K562 (cell line): ENCODE results near the gene MALRD1. TPM values are rescaled to one million over a fixed set of nuclear protein-coding genes. Genes with fewer than 3 reads are reported as not detected.

Experiments
- ATAC-seq: fragments of 200-7000 bp; cut with Tn5 transposase; 3 replicates; pipeline ENCODE4 v1.9.1; 2020; ENCODE audit warnings: moderate library complexity
- BruUV-seq: library from RNA; stranded (reverse); fragments of 400-500 nt; replicated peaks from 2 replicates; lab custom pipeline; 2021; lab: Mats Ljungman, UMichigan
- CTCF ChIA-PET: fragments of 300-600 bp; formaldehyde crosslinking; extraction: SDS; loops from one replicate; lab custom pipeline; 2021; ENCODE audit warnings: low intra/inter-chr PET ratio; lab: Yijun Ruan, JAX
- POLR2A ChIA-PET: fragments of 300-600, 350-650 bp; sonication (Branson Sonifier 250); formaldehyde crosslinking; extraction: SDS; loops from one replicate; lab custom pipeline; 2021; ENCODE audit warnings: antibody characterized with exemption, inconsistent platforms; lab: Yijun Ruan, JAX
- DNase-seq, 4 experiments: peaks; one replicate each; pipeline versions ENCODE4 v3.0.0 to v3.0.0-alpha.2; 2011 to 2018; ENCODE audit warnings: low spot score in 3 of 4, mixed read lengths in 3 of 4; ENCODE audit errors: extremely low read depth in 1 of 4
- FAIRE-seq: peaks from 2 replicates; lab custom pipeline; 2011; peaks lifted over from hg19 to GRCh38; lab: Jason Lieb, UNC
- H2AFZ ChIP-seq: 2 replicates; pipeline ENCODE4 v1.6.0; 2011; ENCODE audit warnings: low read depth, low read length, control low read depth, inconsistent platforms
- H3K27ac ChIP-seq: fragments of 200-600 bp; 3 replicates; pipeline ENCODE4 v1.8.0; 2011; ENCODE audit warnings: low read depth, mild to moderate bottlenecking, control low read depth, inconsistent platforms, low read length, moderate library complexity, mixed read lengths; ENCODE audit errors: extremely low read depth
- H3K27me3 ChIP-seq, 2 experiments: fragments of 300-600 bp in 1 of 2; 2 replicates in 1 of 2; 3 replicates in 1 of 2; pipeline versions ENCODE4 v1.6.0 to v1.8.0; 2011; ENCODE audit warnings: inconsistent platforms in 2 of 2, low read length in 2 of 2, mild to moderate bottlenecking in 1 of 2, mixed read lengths in 1 of 2, moderate library complexity in 1 of 2; ENCODE audit not compliant: control insufficient read depth in 2 of 2, insufficient read depth in 2 of 2
- H3K36me3 ChIP-seq: fragments of 300-600 bp; 3 replicates; pipeline ENCODE4 v1.8.0; 2011; ENCODE audit warnings: mild to moderate bottlenecking, low read length, inconsistent platforms; ENCODE audit not compliant: control insufficient read depth, insufficient read depth
- H3K4me1 ChIP-seq, 2 experiments: fragments of 200-600 bp in 1 of 2; replicated peaks in 1 of 2; 2 replicates in 1 of 2; 3 replicates in 1 of 2; pipeline versions ENCODE4 v1.5.1 to v1.8.0; 2011; ENCODE audit warnings: inconsistent platforms in 2 of 2, low read length in 2 of 2, mild to moderate bottlenecking in 1 of 2, mixed read lengths in 1 of 2, moderate library complexity in 1 of 2; ENCODE audit not compliant: control insufficient read depth in 2 of 2, insufficient read depth in 2 of 2
- H3K4me2 ChIP-seq: 2 replicates; pipeline ENCODE4 v1.6.1; 2011; ENCODE audit warnings: low read length, control low read depth, inconsistent platforms, mixed read lengths; ENCODE audit not compliant: insufficient read depth
- H3K4me3 ChIP-seq: fragments of 200-600 bp; sonication (generic), shearing (Covaris generic); 2 replicates; pipeline ENCODE4 v1.5.1; 2016; ENCODE audit warnings: control low read depth, inconsistent platforms
- H3K79me2 ChIP-seq: fragments of 200-600 bp; 3 replicates; pipeline ENCODE4 v1.8.0; 2011; ENCODE audit warnings: low read length, inconsistent platforms; ENCODE audit not compliant: control insufficient read depth, insufficient read depth
- H3K9ac ChIP-seq, 2 experiments: 2 replicates each; pipeline versions ENCODE4 v1.6.0 to v1.6.1; 2011; ENCODE audit warnings: low read depth in 2 of 2, low read length in 2 of 2, control low read depth in 1 of 2, inconsistent platforms in 1 of 2, mild to moderate bottlenecking in 1 of 2, mixed read lengths in 1 of 2; ENCODE audit not compliant: insufficient read depth in 1 of 2
- H3K9me1 ChIP-seq: one replicate; pipeline ENCODE4 v1.6.0; 2011; ENCODE audit warnings: inconsistent platforms, mild to moderate bottlenecking, low read length, moderate library complexity; ENCODE audit not compliant: control insufficient read depth, insufficient read depth
- H3K9me3 ChIP-seq: replicated peaks from 2 replicates; pipeline ENCODE4 v1.5.1; 2011; ENCODE audit warnings: low read depth, low read length, inconsistent platforms; ENCODE audit not compliant: control insufficient read depth, insufficient read depth
- H4K20me1 ChIP-seq: replicated peaks from 2 replicates; pipeline ENCODE4 v1.6.1; 2011; ENCODE audit warnings: low read length, inconsistent platforms, mixed read lengths; ENCODE audit not compliant: control insufficient read depth, insufficient read depth
- ATF4 ChIP-seq: fragments of 450-650 bp; formaldehyde crosslinking; IDR thresholded peaks from 2 replicates; pipeline ENCODE4 v1.4.0; 2022; ENCODE audit warnings: mild to moderate bottlenecking, moderate library complexity
- CEBPB ChIP-seq: fragments of 450-650 bp; IDR thresholded peaks from 2 replicates; pipeline ENCODE4 v1.6.1; 2016; ENCODE audit warnings: missing genetic modification characterization, missing compliant biosample characterization
- CEBPG ChIP-seq, 3 experiments: fragments of 200-800 bp in 1 of 3; sonication (Bioruptor generic) in 1 of 3; sonication (generic) in 1 of 3; formaldehyde crosslinking in 1 of 3; IDR thresholded peaks in 2 of 3; conservative IDR thresholded peaks in 1 of 3; 2 replicates each; pipeline versions ENCODE4 v1.6.1 to v1.8.0; 2016 to 2022; ENCODE audit warnings: missing compliant biosample characterization in 2 of 3, missing genetic modification characterization in 2 of 3, mild to moderate bottlenecking in 1 of 3, missing genetic modification reagents in 1 of 3
- FUS ChIP-seq: fragments of 200-400 bp; formaldehyde crosslinking; optimal IDR thresholded peaks from 2 replicates; pipeline ENCODE3; 2017; ENCODE audit warnings: low read depth, low read length
- HLTF ChIP-seq: fragments of 450-650 bp; IDR thresholded peaks from 2 replicates; pipeline ENCODE4 v1.6.1; 2016
- WGBS: fragments of 100-300 bp; shearing (Covaris generic); methylation state at CpG from one replicate; pipeline ENCODE4 v1.1.6; 2016; ENCODE audit warnings: low coverage, mixed read lengths; ENCODE audit not compliant: insufficient coverage; ENCODE audit errors: missing lambda C conversion rate; 5-methylcytosine and 5-hydroxymethylcytosine counted together
- in situ Hi-C: fragments of 300-500 bp; cut with MboI; formaldehyde crosslinking; loops from 4 replicates; pipeline ENCODE4 v1.15.0; 2018; ENCODE audit warnings: inconsistent platforms, mixed read lengths
- intact Hi-C: fragments of 100-400 bp; cut with micrococcal nuclease; formaldehyde crosslinking; loops from 2 replicates; pipeline ENCODE4 v1.14.2; 2022
- polyA plus RNA-seq, 8 experiments: library from polyadenylated mRNA; depleted of rRNA in 4 of 8; stranded (reverse) in 5 of 8; unstranded in 3 of 8; fragments of >200 nt; fragmentation: Nextera tagmentation in 2 of 8; fragmentation: Illumina TruSeq in 1 of 8; extraction: Ambion mirVana in 2 of 8; extraction: Trizol in 1 of 8; gene quantifications; 2 replicates each; pipeline versions ENCODE4 v1.2.1 to v1.2.3, GENCODE V29; 2011 to 2014; ENCODE audit warnings: inconsistent platforms in 1 of 8, missing spikeins in 1 of 8
- total RNA-seq, 7 experiments: library from RNA; depleted of rRNA in 6 of 7; stranded (reverse); fragments of >200 nt in 6 of 7; fragmentation: Illumina TruSeq in 2 of 7; extraction: Trizol in 2 of 7; gene quantifications; 2 replicates each; pipeline versions ENCODE4 v1.2.1 to v1.2.3, GENCODE V29; 2011 to 2021; ENCODE audit warnings: low replicate concordance in 1 of 7
- TF ChIP-seq, protein P1 (sequence below): fragments of 250-450 bp; sonication (Bioruptor Pico); IDR thresholded peaks from 2 replicates; pipeline ENCODE4 v1.5.0; 2021

The MALRD1 gene
- total and polyA plus RNA-seq, 9 of the 15 experiments (the other 6 are each of a cell fraction or from before 2014, with no cell fraction given): not detected

DNA sequence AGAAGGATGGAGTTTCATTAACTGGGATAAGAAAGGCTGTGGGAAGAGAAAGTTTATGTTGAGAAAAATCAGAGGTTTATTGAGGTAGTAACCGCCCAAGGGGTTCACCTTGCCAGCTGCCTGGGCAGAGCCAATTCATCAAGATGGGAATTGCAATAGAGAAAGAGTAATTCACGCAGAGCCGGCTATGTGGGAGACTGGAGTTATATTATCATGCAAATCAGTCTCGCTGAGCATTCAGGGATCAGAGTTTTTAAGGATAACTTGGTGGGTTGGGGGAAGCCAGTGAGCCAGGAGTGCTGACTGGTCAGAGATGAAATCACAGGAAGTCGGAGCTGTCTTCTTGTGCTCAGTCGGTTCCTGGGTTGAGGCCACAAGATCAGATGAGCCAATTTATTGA, 70.6 kb downstream of the MALRD1 start (continued):
- no peak for TF ChIP-seq FUS

DNA sequence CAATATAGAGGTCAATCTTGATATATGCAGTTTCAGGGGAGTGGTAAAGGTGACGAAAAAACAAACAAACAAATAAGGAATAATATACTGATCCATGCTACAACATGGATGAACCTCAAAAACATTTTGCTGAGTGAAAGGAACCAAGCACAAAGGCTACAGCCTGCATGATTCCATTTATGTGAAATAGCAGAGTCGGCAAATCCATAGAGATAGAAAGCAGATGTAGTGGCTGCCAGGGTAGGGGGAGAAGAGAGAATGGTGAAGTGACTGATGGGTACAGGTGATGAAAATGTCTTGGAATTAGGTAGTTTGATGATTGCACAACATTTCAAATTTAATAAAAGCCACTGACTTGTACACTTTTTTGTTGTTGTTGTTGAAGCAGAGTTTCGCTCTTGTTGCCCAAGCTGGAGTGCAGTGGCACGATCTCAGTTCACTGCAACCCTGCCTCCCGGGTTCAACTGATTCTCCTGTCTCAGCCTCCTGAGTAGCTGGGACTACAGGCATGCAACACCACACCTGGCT, 71.8 kb downstream of the MALRD1 start:
- Histone ChIP-seq H3K9me3 (no peaks in the 10 kb centered on the region), H3K4me1 (no peaks in the 10 kb centered on the region), H3K9ac (no peak overlapping the region), H3K27me3 (no peaks in the 10 kb centered on the region), H3K9me1 (no peaks in the 10 kb centered on the region), H3K36me3 (no peaks in the 10 kb centered on the region), H3K4me3 (no peak overlapping the region), H3K27ac (no peak overlapping the region), H3K4me2 (no peak overlapping the region), H4K20me1 (no peaks in the 10 kb centered on the region), H3K79me2 (no peaks in the 10 kb centered on the region), H2AFZ (no peak overlapping the region)
- FAIRE-seq (no peak), ATAC-seq (no peak), DNase-seq (no peak)
- intact Hi-C loops: no loop called here
- TF ChIP-seq, protein P1, sequence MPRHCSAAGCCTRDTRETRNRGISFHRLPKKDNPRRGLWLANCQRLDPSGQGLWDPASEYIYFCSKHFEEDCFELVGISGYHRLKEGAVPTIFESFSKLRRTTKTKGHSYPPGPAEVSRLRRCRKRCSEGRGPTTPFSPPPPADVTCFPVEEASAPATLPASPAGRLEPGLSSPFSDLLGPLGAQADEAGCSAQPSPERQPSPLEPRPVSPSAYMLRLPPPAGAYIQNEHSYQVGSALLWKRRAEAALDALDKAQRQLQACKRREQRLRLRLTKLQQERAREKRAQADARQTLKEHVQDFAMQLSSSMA (CRISPR knock-in tag): no peak
- TF ChIP-seq HLTF (no peak), CEBPB (tag) (0 out of 2 replicates have a peak, but pooled peaks have one; percentile 42), CEBPG (CRISPR knock-in tag; IDR thresholded peaks at IDR 0.05) (no peak), CEBPG (tag; conservative IDR thresholded peaks at IDR 0.05 in 1 of 2, IDR thresholded peaks at IDR 0.05 in 1 of 2) (peak in 1 of 2 experiments; percentile 64; a peak in 2 of 4 replicates), ATF4 (CRISPR knock-in tag) (no peak)
- CTCF ChIA-PET: no interaction called here
- POLR2A ChIA-PET: no interaction called here
- WGBS: 0% methylated on average over 5 of the region's 5 CpGs
- in situ Hi-C loops: no loop called here
- BruUV-seq: no TSS peak
